Peyer's patch (tissue), 4 donors: ENCODE data around the gene UNKL. TPM values are rescaled to one million over a fixed set of nuclear protein-coding genes. Genes with fewer than 3 reads are reported as not detected.

Source experiments
- DNase-seq, 3 donors: peaks; one replicate each; pipeline ENCODE4 v3.0.0-alpha.2; 2017 to 2019
- H3K27ac ChIP-seq, 4 donors: fragments of 200-600 bp; sonication (generic); one replicate each; pipeline ENCODE4 v1.5.1; 2016 to 2019
- H3K27me3 ChIP-seq, 2 donors: fragments of 200-600 bp; sonication (generic); one replicate each; pipeline ENCODE4 v1.5.1; 2019
- H3K36me3 ChIP-seq, 3 donors: fragments of 200-600 bp; sonication (generic); one replicate each; pipeline ENCODE4 v1.5.1; 2016 to 2019
- H3K4me1 ChIP-seq, 4 donors: fragments of 200-600 bp; sonication (generic); one replicate each; pipeline ENCODE4 v1.5.1; 2016 to 2019
- H3K4me3 ChIP-seq, 4 donors: fragments of 200-600 bp; sonication (generic); 1 replicate in 3 of 4; 2 replicates in 1 of 4; pipeline ENCODE4 v1.5.1; 2016 to 2019; ENCODE audit warnings: mild to moderate bottlenecking in 1 of 4
- H3K9me3 ChIP-seq, 4 donors: fragments of 200-600 bp; sonication (generic); one replicate each; pipeline ENCODE4 v1.5.1; 2016 to 2019; ENCODE audit warnings: mild to moderate bottlenecking in 1 of 4
- POLR2A ChIP-seq, 2 donors: fragments of 450-650 bp; IDR thresholded peaks; one replicate each; pipeline ENCODE4 v1.5.1; 2017; ENCODE audit warnings: antibody characterized with exemption in 2 of 2, mild to moderate bottlenecking in 2 of 2, moderate library complexity in 2 of 2
- total RNA-seq, 4 donors: library from RNA; depleted of rRNA; stranded (reverse); fragments of >200 nt; gene quantifications; one replicate each; pipeline ENCODE4 v1.1.0, GENCODE V29; 2016
- TF ChIP-seq, protein P1 (sequence below), 6 experiments: fragments of 450-650 bp in 4 of 6; fragments of 200-600 bp in 2 of 6; sonication (generic) in 1 of 6; IDR thresholded peaks; one replicate each; pipeline ENCODE4 v1.5.1; 2017 to 2019; ENCODE audit warnings: antibody characterized with exemption in 6 of 6, mild to moderate bottlenecking in 3 of 6, moderate library complexity in 1 of 6

The UNKL gene
- total RNA-seq, 4 donors from 2014 or later = 10.9 to 113 (median 38.4) TPM

DNA sequence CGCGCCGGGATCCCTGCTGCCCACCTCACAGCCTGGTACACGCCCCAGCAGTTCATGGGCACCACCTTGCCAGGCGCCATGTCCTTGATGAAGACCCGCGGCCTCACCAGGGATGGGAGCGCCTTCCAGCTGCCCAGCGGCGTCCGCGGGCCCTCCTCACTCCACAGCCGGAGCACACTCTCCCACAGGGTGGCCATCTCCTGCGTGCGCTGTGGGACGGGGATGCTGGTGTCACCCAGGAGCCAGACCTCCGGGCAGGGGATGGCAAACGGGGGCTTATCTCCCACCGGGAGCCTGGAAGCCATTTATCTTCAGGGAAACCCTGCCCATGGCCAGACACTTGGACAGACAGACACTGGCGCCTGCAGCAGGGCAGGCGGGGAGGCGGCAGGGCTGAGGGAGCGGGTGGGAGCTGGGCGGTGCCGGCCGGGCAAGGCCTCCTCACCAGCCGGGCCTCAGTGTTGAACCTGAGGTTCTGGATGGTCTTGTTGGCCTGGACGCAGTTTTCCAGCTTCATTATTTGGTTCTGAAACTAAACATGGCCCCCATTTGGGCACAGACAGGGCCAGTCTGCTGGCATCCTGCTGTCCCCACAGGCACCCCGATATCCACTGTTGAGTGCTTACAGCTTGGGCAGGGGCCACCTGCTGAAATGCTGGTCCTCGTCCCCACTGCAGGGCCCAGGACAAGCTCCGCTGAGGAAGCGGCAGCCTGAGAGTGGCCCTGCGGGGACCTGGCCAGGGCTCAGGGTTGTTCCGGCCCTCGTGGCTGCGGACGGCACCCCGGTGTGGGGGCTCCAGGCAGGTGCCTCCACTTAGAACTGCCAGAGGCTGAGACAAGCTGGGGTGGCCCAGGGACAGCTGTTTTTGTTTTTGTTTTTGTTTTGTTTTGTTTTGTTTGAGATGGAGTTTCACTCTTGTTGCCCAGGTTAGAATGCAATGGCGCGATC, 20.4 kb upstream of the UNKL start:
- Histone ChIP-seq H3K4me3 (no peak overlapping the region), H3K4me1 (no peaks in the 10 kb centered on the region), H3K9me3 (no peaks in the 10 kb centered on the region), H3K36me3 (no peaks in the 10 kb centered on the region), H3K27ac (no peak overlapping the region), H3K27me3 (no peaks in the 10 kb centered on the region)
- TF ChIP-seq POLR2A (IDR thresholded peaks at IDR 0.05) = no peak
- TF ChIP-seq, protein P1, sequence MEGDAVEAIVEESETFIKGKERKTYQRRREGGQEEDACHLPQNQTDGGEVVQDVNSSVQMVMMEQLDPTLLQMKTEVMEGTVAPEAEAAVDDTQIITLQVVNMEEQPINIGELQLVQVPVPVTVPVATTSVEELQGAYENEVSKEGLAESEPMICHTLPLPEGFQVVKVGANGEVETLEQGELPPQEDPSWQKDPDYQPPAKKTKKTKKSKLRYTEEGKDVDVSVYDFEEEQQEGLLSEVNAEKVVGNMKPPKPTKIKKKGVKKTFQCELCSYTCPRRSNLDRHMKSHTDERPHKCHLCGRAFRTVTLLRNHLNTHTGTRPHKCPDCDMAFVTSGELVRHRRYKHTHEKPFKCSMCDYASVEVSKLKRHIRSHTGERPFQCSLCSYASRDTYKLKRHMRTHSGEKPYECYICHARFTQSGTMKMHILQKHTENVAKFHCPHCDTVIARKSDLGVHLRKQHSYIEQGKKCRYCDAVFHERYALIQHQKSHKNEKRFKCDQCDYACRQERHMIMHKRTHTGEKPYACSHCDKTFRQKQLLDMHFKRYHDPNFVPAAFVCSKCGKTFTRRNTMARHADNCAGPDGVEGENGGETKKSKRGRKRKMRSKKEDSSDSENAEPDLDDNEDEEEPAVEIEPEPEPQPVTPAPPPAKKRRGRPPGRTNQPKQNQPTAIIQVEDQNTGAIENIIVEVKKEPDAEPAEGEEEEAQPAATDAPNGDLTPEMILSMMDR (IDR thresholded peaks at IDR 0.05) = no peak
- no peak for DNase-seq

DNA sequence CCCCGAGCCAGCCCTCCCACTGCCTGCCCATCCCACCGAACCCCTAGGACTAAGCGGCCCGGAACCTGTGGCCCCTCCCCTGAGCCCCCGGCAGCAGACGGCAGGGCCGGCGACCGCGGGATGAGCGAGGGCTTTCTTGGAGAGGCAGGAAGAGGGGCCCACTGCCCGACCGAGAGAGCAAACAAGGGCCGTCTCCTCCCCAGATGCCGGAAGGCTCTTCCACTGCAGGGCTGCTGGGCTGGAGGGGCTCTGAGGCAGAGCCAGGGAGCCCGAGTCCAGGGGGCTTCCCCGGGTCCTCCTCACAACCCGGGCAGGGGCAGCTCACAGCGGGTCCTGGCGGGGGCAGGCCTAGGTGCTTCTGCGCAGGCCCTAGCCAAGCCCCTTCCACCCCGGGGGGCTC, 19.3 kb upstream of the UNKL start:
- no peak overlapping the region for H3K27ac ChIP-seq
- no peaks in the 10 kb centered on the region for H3K27me3 ChIP-seq
- H3K9me3 ChIP-seq = no peaks in the 10 kb centered on the region
- TF ChIP-seq, protein P1 (IDR thresholded peaks at IDR 0.05) = no peak
- no peak overlapping the region for H3K4me3 ChIP-seq
- no peak for DNase-seq
- peaks cover 0 to 1% (median under 1%) of the 10 kb centered on the region in 4 donors for H3K4me1 ChIP-seq
- no peaks in the 10 kb centered on the region for H3K36me3 ChIP-seq

DNA sequence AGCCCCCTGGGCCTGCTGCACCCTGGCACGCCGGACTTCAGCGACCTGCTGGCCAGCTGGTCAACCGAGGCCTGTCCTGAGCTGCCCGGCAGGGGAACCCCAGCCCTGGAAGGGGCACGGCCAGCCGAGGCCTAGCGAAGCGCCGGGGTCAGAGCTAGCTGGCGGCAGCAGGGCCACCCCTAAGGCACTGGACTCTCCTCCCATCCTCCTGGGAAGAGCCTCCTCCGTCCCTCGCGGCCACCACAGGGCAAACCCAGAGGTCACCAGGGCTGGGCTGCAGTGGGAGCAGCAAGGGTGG, 18.7 kb upstream of the UNKL start:
- TF ChIP-seq, protein P1 (IDR thresholded peaks at IDR 0.05) = no peak
- no peak for TF ChIP-seq POLR2A (IDR thresholded peaks at IDR 0.05)
- no peak overlapping the region for H3K27ac ChIP-seq
- H3K4me3 ChIP-seq = no peak overlapping the region
- no peaks in the 10 kb centered on the region for H3K27me3 ChIP-seq
- peaks cover 0 to 6% (median 2%) of the 10 kb centered on the region in 4 donors for H3K4me1 ChIP-seq
- no peaks in the 10 kb centered on the region for H3K9me3 ChIP-seq
- DNase-seq = no peak
- H3K36me3 ChIP-seq = no peaks in the 10 kb centered on the region

DNA sequence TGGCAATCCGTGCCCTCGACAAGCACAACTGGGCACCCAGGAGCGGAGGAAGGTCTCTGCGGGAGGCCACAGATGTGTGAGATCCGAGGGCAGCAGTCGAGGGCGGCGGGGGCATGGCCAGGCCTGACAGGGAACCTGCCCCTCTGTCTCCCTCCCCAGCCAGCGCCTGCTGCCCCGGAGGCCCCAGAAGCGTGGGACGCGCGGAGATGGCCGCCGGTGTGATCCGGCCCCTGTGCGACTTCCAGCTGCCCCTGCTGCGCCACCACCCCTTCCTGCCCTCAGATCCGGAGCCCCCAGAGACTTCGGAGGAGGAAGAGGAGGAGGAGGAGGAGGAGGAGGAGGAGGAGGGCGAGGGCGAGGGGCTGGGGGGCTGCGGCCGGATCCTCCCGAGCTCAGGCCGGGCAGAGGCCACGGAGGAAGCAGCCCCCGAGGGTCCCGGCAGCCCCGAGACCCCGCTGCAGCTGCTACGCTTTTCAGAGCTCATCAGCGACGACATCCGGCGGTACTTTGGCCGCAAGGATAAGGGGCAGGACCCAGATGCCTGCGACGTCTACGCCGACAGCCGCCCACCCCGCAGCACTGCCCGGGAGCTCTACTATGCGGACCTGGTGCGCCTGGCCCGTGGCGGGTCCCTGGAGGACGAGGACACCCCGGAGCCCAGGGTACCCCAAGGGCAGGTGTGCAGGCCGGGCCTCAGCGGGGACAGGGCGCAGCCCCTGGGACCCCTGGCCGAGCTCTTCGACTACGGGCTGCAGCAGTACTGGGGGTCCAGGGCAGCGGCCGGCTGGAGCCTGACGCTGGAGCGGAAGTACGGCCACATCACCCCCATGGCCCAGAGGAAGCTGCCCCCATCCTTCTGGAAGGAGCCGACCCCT, 18.1 kb upstream of the UNKL start:
- peaks cover 0 to 6% (median 2%) of the 10 kb centered on the region in 4 donors for H3K4me1 ChIP-seq
- H3K9me3 ChIP-seq = no peaks in the 10 kb centered on the region
- TF ChIP-seq POLR2A (IDR thresholded peaks at IDR 0.05) = no peak
- TF ChIP-seq, protein P1 (IDR thresholded peaks at IDR 0.05) = no peak
- no peaks in the 10 kb centered on the region for H3K36me3 ChIP-seq
- DNase-seq = no peak
- H3K27me3 ChIP-seq = no peaks in the 10 kb centered on the region
- H3K4me3 ChIP-seq = peak overlapping the region in 2 of 4 donors; percentile 7 to 22
- H3K27ac ChIP-seq = no peak overlapping the region

DNA sequence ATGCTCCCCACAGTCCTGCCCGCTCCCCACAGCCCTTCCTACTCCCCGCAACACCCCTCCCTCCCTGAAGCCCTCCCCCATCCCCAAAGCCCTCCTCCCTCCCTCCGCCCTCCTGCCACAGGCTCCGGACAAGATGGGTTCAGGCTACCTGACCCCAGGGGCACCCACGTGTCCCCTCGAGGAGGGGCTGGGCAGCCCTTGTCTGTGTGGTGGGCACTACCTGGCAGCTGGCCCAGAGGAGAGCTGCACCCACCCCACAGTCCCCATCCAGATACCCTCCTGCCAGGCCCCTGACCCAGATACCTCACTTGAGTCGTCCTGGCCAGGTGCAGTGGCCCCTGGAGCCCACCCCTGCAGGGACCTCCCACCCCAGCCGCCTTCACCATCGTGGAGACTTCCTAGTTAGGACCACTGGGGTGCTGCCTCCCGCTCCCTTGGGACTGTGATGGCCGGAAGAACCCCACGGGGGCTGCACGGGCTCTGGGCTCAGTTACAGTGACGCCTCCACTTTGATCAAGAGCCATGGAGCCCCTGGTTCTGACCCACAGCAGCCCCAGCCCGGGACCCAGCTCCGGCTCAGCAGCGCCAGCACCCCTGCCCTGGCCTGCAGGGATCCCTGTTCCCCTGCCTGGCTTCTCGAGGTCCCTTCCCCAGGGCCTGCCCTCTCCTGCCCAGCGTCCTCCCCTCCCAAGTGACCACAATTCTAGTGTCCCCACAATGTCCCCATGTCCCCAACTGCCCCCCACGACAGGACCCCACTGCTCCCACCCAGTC, 17.2 kb upstream of the UNKL start:
- no peak for TF ChIP-seq POLR2A (IDR thresholded peaks at IDR 0.05)
- TF ChIP-seq, protein P1 (IDR thresholded peaks at IDR 0.05) = no peak
- no peak overlapping the region for H3K27ac ChIP-seq
- peaks cover 0 to 6% (median 2%) of the 10 kb centered on the region in 4 donors for H3K4me1 ChIP-seq
- no peak for DNase-seq
- no peaks in the 10 kb centered on the region for H3K9me3 ChIP-seq
- H3K4me3 ChIP-seq = no peak overlapping the region
- no peaks in the 10 kb centered on the region for H3K36me3 ChIP-seq
- H3K27me3 ChIP-seq = no peaks in the 10 kb centered on the region
